ENCODE results near the gene ZNF134. TPM values are rescaled to one million over a fixed set of nuclear protein-coding genes. Genes with fewer than 3 reads are reported as not detected.

The ZNF134 gene
- 29.6 TPM for polyA plus RNA-seq (2013, experiment 1 of 4)
- polyA plus RNA-seq (2013, experiment 2 of 4) = 32.8 TPM
- polyA plus RNA-seq (2013, experiment 3 of 4) = 25.4 TPM
- polyA plus RNA-seq (2013, experiment 4 of 4) = 25.5 TPM

- Histone ChIP-seq H3K36me3 (ENCODE audit: control insufficient read depth, insufficient read depth, low read length) (peaks cover 40% of the 10 kb centered on the region), H3K4me1 (ENCODE audit: control insufficient read depth, insufficient read depth, low read length) (no peaks in the 10 kb centered on the region), H3K27ac (ENCODE audit: insufficient read depth, low read depth, low read length, poor library complexity, severe bottlenecking) (peak within 1 kb of the TSS; percentile 48), H3K27me3 (ENCODE audit: control insufficient read depth, insufficient read depth, low read length, poor library complexity, severe bottlenecking) (no peaks in the 10 kb centered on the region), H3K9me3 (ENCODE audit: control insufficient read depth, low read length) (peaks cover 3% of the 10 kb centered on the region), H3K4me3 (ENCODE audit: insufficient read depth, low read depth, low read length) (peak within 1 kb of the TSS; percentile 100)
- 2% methylated on average over 64 of the region's 64 CpGs for WGBS, 2 experiments
Measured at GRCh38 chr19:57613941-57614743, at the start of gene ZNF134. Gene ZNF134, plus strand, starts transcription at chr19:57614242. Its CDS starts 5,227 bp downstream, at chr19:57619469.

GRCh38 chr19:57566396-57567265, 47.4 kb upstream of the ZNF134 start:
- WGBS, 2 experiments = 66 to 70% methylated on average over 7 of the region's 7 CpGs
- Histone ChIP-seq H3K27me3 (ENCODE audit: control insufficient read depth, insufficient read depth, low read length, poor library complexity, severe bottlenecking) (no peaks in the 10 kb centered on the region), H3K9me3 (ENCODE audit: control insufficient read depth, low read length) (peaks cover 2% of the 10 kb centered on the region)

GRCh38 chr19:57570707-57571106, 43.3 kb upstream of the ZNF134 start:
- Histone ChIP-seq H3K4me1 (ENCODE audit: control insufficient read depth, insufficient read depth, low read length) (no peaks in the 10 kb centered on the region), H3K9me3 (ENCODE audit: control insufficient read depth, low read length) (peaks cover 2% of the 10 kb centered on the region), H3K4me3 (ENCODE audit: insufficient read depth, low read depth, low read length) (no peak overlapping the region), H3K27ac (ENCODE audit: insufficient read depth, low read depth, low read length, poor library complexity, severe bottlenecking) (no peak overlapping the region), H3K27me3 (ENCODE audit: control insufficient read depth, insufficient read depth, low read length, poor library complexity, severe bottlenecking) (no peaks in the 10 kb centered on the region), H3K36me3 (ENCODE audit: control insufficient read depth, insufficient read depth, low read length) (peaks cover 44% of the 10 kb centered on the region)

More at GRCh38 chr19:57566396-57567265, 47.4 kb upstream of the ZNF134 start:
- Histone ChIP-seq H3K4me1 (ENCODE audit: control insufficient read depth, insufficient read depth, low read length) (no peaks in the 10 kb centered on the region), H3K27ac (ENCODE audit: insufficient read depth, low read depth, low read length, poor library complexity, severe bottlenecking) (no peak overlapping the region), H3K36me3 (ENCODE audit: control insufficient read depth, insufficient read depth, low read length) (peaks cover 3% of the 10 kb centered on the region), H3K4me3 (ENCODE audit: insufficient read depth, low read depth, low read length) (no peak overlapping the region)

- Histone ChIP-seq H3K4me1 (ENCODE audit: control insufficient read depth, insufficient read depth, low read length) (no peaks in the 10 kb centered on the region), H3K27ac (ENCODE audit: insufficient read depth, low read depth, low read length, poor library complexity, severe bottlenecking) (no peak overlapping the region), H3K27me3 (ENCODE audit: control insufficient read depth, insufficient read depth, low read length, poor library complexity, severe bottlenecking) (no peaks in the 10 kb centered on the region), H3K4me3 (ENCODE audit: insufficient read depth, low read depth, low read length) (no peak overlapping the region), H3K36me3 (ENCODE audit: control insufficient read depth, insufficient read depth, low read length) (peaks cover 56% of the 10 kb centered on the region), H3K9me3 (ENCODE audit: control insufficient read depth, low read length) (peaks cover 2% of the 10 kb centered on the region)
- WGBS, 2 experiments = 99 to 100% methylated on average over 1 to 3 of the region's 3 CpGs
Measured at GRCh38 chr19:57572415-57572947, 41.6 kb upstream of the ZNF134 start.

- Histone ChIP-seq H3K4me3 (ENCODE audit: insufficient read depth, low read depth, low read length) (no peak overlapping the region), H3K9me3 (ENCODE audit: control insufficient read depth, low read length) (peaks cover 2% of the 10 kb centered on the region), H3K4me1 (ENCODE audit: control insufficient read depth, insufficient read depth, low read length) (no peaks in the 10 kb centered on the region), H3K36me3 (ENCODE audit: control insufficient read depth, insufficient read depth, low read length) (peaks cover 53% of the 10 kb centered on the region), H3K27ac (ENCODE audit: insufficient read depth, low read depth, low read length, poor library complexity, severe bottlenecking) (no peak overlapping the region), H3K27me3 (ENCODE audit: control insufficient read depth, insufficient read depth, low read length, poor library complexity, severe bottlenecking) (no peaks in the 10 kb centered on the region)
Measured at GRCh38 chr19:57576661-57577060, 37.4 kb upstream of the ZNF134 start.

GRCh38 chr19:57578487-57579205, 35.4 kb upstream of the ZNF134 start, which contains the start of gene ZNF416:
Gene ZNF416, minus strand, starts transcription at chr19:57578911. Its CDS starts 207 bp downstream, at chr19:57578704.
- no peaks in the 10 kb centered on the region for H3K4me1 ChIP-seq (ENCODE audit: control insufficient read depth, insufficient read depth, low read length)
- no peak within 1 kb of the TSS for H3K27ac ChIP-seq (ENCODE audit: insufficient read depth, low read depth, low read length, poor library complexity, severe bottlenecking)
- H3K36me3 ChIP-seq (ENCODE audit: control insufficient read depth, insufficient read depth, low read length) = peaks cover 33% of the 10 kb centered on the region
- peak within 1 kb of the TSS; percentile 95 for H3K4me3 ChIP-seq (ENCODE audit: insufficient read depth, low read depth, low read length)
- H3K27me3 ChIP-seq (ENCODE audit: control insufficient read depth, insufficient read depth, low read length, poor library complexity, severe bottlenecking) = no peaks in the 10 kb centered on the region
- WGBS, 2 experiments = 1% methylated on average over 62 of the region's 62 CpGs
- H3K9me3 ChIP-seq (ENCODE audit: control insufficient read depth, low read length) = peaks cover 5% of the 10 kb centered on the region

- peak overlapping the region; percentile 83 for H3K4me3 ChIP-seq (ENCODE audit: insufficient read depth, low read depth, low read length)
- no peaks in the 10 kb centered on the region for H3K4me1 ChIP-seq (ENCODE audit: control insufficient read depth, insufficient read depth, low read length)
- no peak overlapping the region for H3K27ac ChIP-seq (ENCODE audit: insufficient read depth, low read depth, low read length, poor library complexity, severe bottlenecking)
- WGBS, 2 experiments = 72 to 73% methylated on average over 21 of the region's 21 CpGs
- peaks cover 15% of the 10 kb centered on the region for H3K36me3 ChIP-seq (ENCODE audit: control insufficient read depth, insufficient read depth, low read length)
- no peaks in the 10 kb centered on the region for H3K27me3 ChIP-seq (ENCODE audit: control insufficient read depth, insufficient read depth, low read length, poor library complexity, severe bottlenecking)
- H3K9me3 ChIP-seq (ENCODE audit: control insufficient read depth, low read length) = peaks cover 3% of the 10 kb centered on the region
Measured at GRCh38 chr19:57583104-57583520, 30.9 kb upstream of the ZNF134 start.

- WGBS, 2 experiments = 5% methylated on average over 76 of the region's 76 CpGs
- H3K9me3 ChIP-seq (ENCODE audit: control insufficient read depth, low read length) = peaks cover 3% of the 10 kb centered on the region
Measured at GRCh38 chr19:57583521-57584416, 30.3 kb upstream of the ZNF134 start, which contains the start of gene ZIK1. Gene ZIK1, plus strand, starts transcription at chr19:57584145. Its CDS starts 212 bp downstream, at chr19:57584357.

GRCh38 chr19:57587529-57587928, 26.5 kb upstream of the ZNF134 start:
- Histone ChIP-seq H3K27ac (ENCODE audit: insufficient read depth, low read depth, low read length, poor library complexity, severe bottlenecking) (no peak overlapping the region), H3K4me3 (ENCODE audit: insufficient read depth, low read depth, low read length) (no peak overlapping the region), H3K4me1 (ENCODE audit: control insufficient read depth, insufficient read depth, low read length) (no peaks in the 10 kb centered on the region), H3K36me3 (ENCODE audit: control insufficient read depth, insufficient read depth, low read length) (peaks cover 55% of the 10 kb centered on the region), H3K9me3 (ENCODE audit: control insufficient read depth, low read length) (peaks cover 14% of the 10 kb centered on the region), H3K27me3 (ENCODE audit: control insufficient read depth, insufficient read depth, low read length, poor library complexity, severe bottlenecking) (no peaks in the 10 kb centered on the region)
- 95% methylated on average over 1 of the region's 1 CpG for WGBS, 2 experiments

More at GRCh38 chr19:57583521-57584416, 30.3 kb upstream of the ZNF134 start, which contains the start of gene ZIK1:
- Histone ChIP-seq H3K4me1 (ENCODE audit: control insufficient read depth, insufficient read depth, low read length) (no peaks in the 10 kb centered on the region), H3K4me3 (ENCODE audit: insufficient read depth, low read depth, low read length) (peak within 1 kb of the TSS; percentile 83), H3K27me3 (ENCODE audit: control insufficient read depth, insufficient read depth, low read length, poor library complexity, severe bottlenecking) (no peaks in the 10 kb centered on the region), H3K36me3 (ENCODE audit: control insufficient read depth, insufficient read depth, low read length) (peaks cover 21% of the 10 kb centered on the region), H3K27ac (ENCODE audit: insufficient read depth, low read depth, low read length, poor library complexity, severe bottlenecking) (peak within 1 kb of the TSS; percentile 32)
